HL-60 (cell line): ENCODE data around the gene SPDYE6.
"Not testable (repeated sequence)": the region's sequence is repeated elsewhere in the genome, so short reads cannot be mapped to it uniquely, and the experiment has no call there.

Experiments
- CTCF ChIP-seq: IDR thresholded peaks from one replicate; pipeline ENCODE4 v1.5.1; 2011; ENCODE audit warnings: low read length, control low read depth, inconsistent platforms; ENCODE audit not compliant: insufficient read depth
- GABPA ChIP-seq: IDR thresholded peaks from 2 replicates; pipeline ENCODE4 v1.6.1; 2012; ENCODE audit warnings: low read depth

GRCh38 chr7:102329366-102329765, 26.9 kb downstream of the SPDYE6 start:
- not testable (repeated sequence) for TF ChIP-seq CTCF, GABPA
